K562 (cell line): ENCODE results near the gene OSBPL3. TPM values are rescaled to one million over a fixed set of nuclear protein-coding genes. Genes with fewer than 3 reads are reported as not detected.

ENCODE experiments used
- ATAC-seq: fragments of 200-7000 bp; cut with Tn5 transposase; 3 replicates; pipeline ENCODE4 v1.9.1; 2020; ENCODE audit warnings: moderate library complexity
- BruUV-seq: library from RNA; stranded (reverse); fragments of 400-500 nt; replicated peaks from 2 replicates; lab custom pipeline; 2021; lab: Mats Ljungman, UMichigan
- CTCF ChIA-PET: fragments of 300-600 bp; formaldehyde crosslinking; extraction: SDS; loops from one replicate; lab custom pipeline; 2021; ENCODE audit warnings: low intra/inter-chr PET ratio; lab: Yijun Ruan, JAX
- POLR2A ChIA-PET: fragments of 300-600, 350-650 bp; sonication (Branson Sonifier 250); formaldehyde crosslinking; extraction: SDS; loops from one replicate; lab custom pipeline; 2021; ENCODE audit warnings: antibody characterized with exemption, inconsistent platforms; lab: Yijun Ruan, JAX
- DNase-seq, 4 experiments: peaks; one replicate each; pipeline versions ENCODE4 v3.0.0 to v3.0.0-alpha.2; 2011 to 2018; ENCODE audit warnings: low spot score in 3 of 4, mixed read lengths in 3 of 4; ENCODE audit errors: extremely low read depth in 1 of 4
- FAIRE-seq: peaks from 2 replicates; lab custom pipeline; 2011; peaks lifted over from hg19 to GRCh38; lab: Jason Lieb, UNC
- H2AFZ ChIP-seq: 2 replicates; pipeline ENCODE4 v1.6.0; 2011; ENCODE audit warnings: low read depth, low read length, control low read depth, inconsistent platforms
- H3K27ac ChIP-seq: fragments of 200-600 bp; 3 replicates; pipeline ENCODE4 v1.8.0; 2011; ENCODE audit warnings: low read depth, mild to moderate bottlenecking, control low read depth, inconsistent platforms, low read length, moderate library complexity, mixed read lengths; ENCODE audit errors: extremely low read depth
- H3K27me3 ChIP-seq, 2 experiments: fragments of 300-600 bp in 1 of 2; 2 replicates in 1 of 2; 3 replicates in 1 of 2; pipeline versions ENCODE4 v1.6.0 to v1.8.0; 2011; ENCODE audit warnings: inconsistent platforms in 2 of 2, low read length in 2 of 2, mild to moderate bottlenecking in 1 of 2, mixed read lengths in 1 of 2, moderate library complexity in 1 of 2; ENCODE audit not compliant: control insufficient read depth in 2 of 2, insufficient read depth in 2 of 2
- H3K36me3 ChIP-seq: fragments of 300-600 bp; 3 replicates; pipeline ENCODE4 v1.8.0; 2011; ENCODE audit warnings: mild to moderate bottlenecking, low read length, inconsistent platforms; ENCODE audit not compliant: control insufficient read depth, insufficient read depth
- H3K4me1 ChIP-seq, 2 experiments: fragments of 200-600 bp in 1 of 2; replicated peaks in 1 of 2; 2 replicates in 1 of 2; 3 replicates in 1 of 2; pipeline versions ENCODE4 v1.5.1 to v1.8.0; 2011; ENCODE audit warnings: inconsistent platforms in 2 of 2, low read length in 2 of 2, mild to moderate bottlenecking in 1 of 2, mixed read lengths in 1 of 2, moderate library complexity in 1 of 2; ENCODE audit not compliant: control insufficient read depth in 2 of 2, insufficient read depth in 2 of 2
- H3K4me2 ChIP-seq: 2 replicates; pipeline ENCODE4 v1.6.1; 2011; ENCODE audit warnings: low read length, control low read depth, inconsistent platforms, mixed read lengths; ENCODE audit not compliant: insufficient read depth
- H3K4me3 ChIP-seq: fragments of 200-600 bp; sonication (generic), shearing (Covaris generic); 2 replicates; pipeline ENCODE4 v1.5.1; 2016; ENCODE audit warnings: control low read depth, inconsistent platforms
- H3K79me2 ChIP-seq: fragments of 200-600 bp; 3 replicates; pipeline ENCODE4 v1.8.0; 2011; ENCODE audit warnings: low read length, inconsistent platforms; ENCODE audit not compliant: control insufficient read depth, insufficient read depth
- H3K9ac ChIP-seq, 2 experiments: 2 replicates each; pipeline versions ENCODE4 v1.6.0 to v1.6.1; 2011; ENCODE audit warnings: low read depth in 2 of 2, low read length in 2 of 2, control low read depth in 1 of 2, inconsistent platforms in 1 of 2, mild to moderate bottlenecking in 1 of 2, mixed read lengths in 1 of 2; ENCODE audit not compliant: insufficient read depth in 1 of 2
- H3K9me1 ChIP-seq: one replicate; pipeline ENCODE4 v1.6.0; 2011; ENCODE audit warnings: inconsistent platforms, mild to moderate bottlenecking, low read length, moderate library complexity; ENCODE audit not compliant: control insufficient read depth, insufficient read depth
- H3K9me3 ChIP-seq: replicated peaks from 2 replicates; pipeline ENCODE4 v1.5.1; 2011; ENCODE audit warnings: low read depth, low read length, inconsistent platforms; ENCODE audit not compliant: control insufficient read depth, insufficient read depth
- H4K20me1 ChIP-seq: replicated peaks from 2 replicates; pipeline ENCODE4 v1.6.1; 2011; ENCODE audit warnings: low read length, inconsistent platforms, mixed read lengths; ENCODE audit not compliant: control insufficient read depth, insufficient read depth
- CBFA2T2 ChIP-seq: fragments of 450-650 bp; conservative IDR thresholded peaks from 2 replicates; pipeline ENCODE4 v1.6.1; 2017; ENCODE audit warnings: mild to moderate bottlenecking
- CBX5 ChIP-seq: IDR thresholded peaks from 2 replicates; pipeline ENCODE4 v1.6.1; 2014; ENCODE audit warnings: low read depth, borderline replicate concordance
- FIP1L1 ChIP-seq: fragments of 200-400 bp; formaldehyde crosslinking; IDR thresholded peaks from 2 replicates; pipeline ENCODE4 v1.6.1; 2018; ENCODE audit warnings: mild to moderate bottlenecking, low read depth, low read length; ENCODE audit not compliant: poor library complexity, severe bottlenecking
- GTF2F1 ChIP-seq: IDR thresholded peaks from 2 replicates; pipeline ENCODE4 v1.6.1; 2011; ENCODE audit warnings: low read depth, low read length, improper control_type of control experiment
- HNRNPH1 ChIP-seq: fragments of 200-400 bp; formaldehyde crosslinking; optimal IDR thresholded peaks from 2 replicates; pipeline ENCODE3; 2017; ENCODE audit warnings: low read depth, mild to moderate bottlenecking, low read length, moderate library complexity
- IRF9 ChIP-seq: fragments of 450-650 bp; IDR thresholded peaks from 2 replicates; pipeline ENCODE4 v1.6.1; 2016; ENCODE audit warnings: missing biosample characterization, missing genetic modification characterization
- NR4A1 ChIP-seq, 2 experiments: fragments of 250-450 bp in 1 of 2; fragments of 450-650 bp in 1 of 2; sonication (Bioruptor Pico) in 1 of 2; IDR thresholded peaks; 2 replicates each; pipeline versions ENCODE4 v1.4.0 to v1.6.1; 2016 to 2020; ENCODE audit warnings: mild to moderate bottlenecking in 2 of 2, missing compliant biosample characterization in 1 of 2, missing genetic modification characterization in 1 of 2, moderate library complexity in 1 of 2
- RAD21 ChIP-seq, 2 experiments: fragments of 250-450 bp in 1 of 2; fragments of 450-650 bp in 1 of 2; sonication (Bioruptor Pico) in 1 of 2; formaldehyde crosslinking in 1 of 2; IDR thresholded peaks in 1 of 2; conservative IDR thresholded peaks in 1 of 2; 2 replicates each; pipeline versions ENCODE4 v1.4.0 to v1.8.0; 2020 to 2022; ENCODE audit warnings: mild to moderate bottlenecking in 2 of 2, moderate library complexity in 1 of 2
- SMAD3 ChIP-seq: fragments of 450-650 bp; formaldehyde crosslinking; conservative IDR thresholded peaks from 2 replicates; pipeline ENCODE4 v1.4.0; 2020; ENCODE audit warnings: mild to moderate bottlenecking
- SNIP1 ChIP-seq: fragments of 450-650 bp; IDR thresholded peaks from 2 replicates; pipeline ENCODE4 v1.7.1; 2017; ENCODE audit warnings: low read depth, mild to moderate bottlenecking
- SRSF3 ChIP-seq: fragments of 200-400 bp; formaldehyde crosslinking; IDR thresholded peaks from 2 replicates; pipeline ENCODE4 v1.6.1; 2016; ENCODE audit warnings: mild to moderate bottlenecking, low read length, moderate library complexity; ENCODE audit not compliant: insufficient read depth
- TAF7 ChIP-seq: fragments of 450-650 bp; IDR thresholded peaks from 2 replicates; pipeline ENCODE4 v1.6.1; 2016; ENCODE audit warnings: missing genetic modification characterization, missing compliant biosample characterization
- TAF9B ChIP-seq: fragments of 450-650 bp; IDR thresholded peaks from 2 replicates; pipeline ENCODE4 v1.6.1; 2018; ENCODE audit warnings: mild to moderate bottlenecking; ENCODE audit not compliant: partially characterized antibody
- ZNF354B ChIP-seq: fragments of 250-450 bp; sonication (Bioruptor Pico); IDR thresholded peaks from 2 replicates; pipeline ENCODE4 v1.4.0; 2020
- ZNF668 ChIP-seq: fragments of 250-450 bp; sonication (Bioruptor Pico); IDR thresholded peaks from 2 replicates; pipeline ENCODE4 v1.8.0; 2022; ENCODE audit warnings: mild to moderate bottlenecking, inconsistent platforms
- WGBS: fragments of 100-300 bp; shearing (Covaris generic); methylation state at CpG from one replicate; pipeline ENCODE4 v1.1.6; 2016; ENCODE audit warnings: low coverage, mixed read lengths; ENCODE audit not compliant: insufficient coverage; ENCODE audit errors: missing lambda C conversion rate; 5-methylcytosine and 5-hydroxymethylcytosine counted together
- in situ Hi-C: fragments of 300-500 bp; cut with MboI; formaldehyde crosslinking; loops from 4 replicates; pipeline ENCODE4 v1.15.0; 2018; ENCODE audit warnings: inconsistent platforms, mixed read lengths
- intact Hi-C: fragments of 100-400 bp; cut with micrococcal nuclease; formaldehyde crosslinking; loops from 2 replicates; pipeline ENCODE4 v1.14.2; 2022
- polyA plus RNA-seq, 8 experiments: library from polyadenylated mRNA; depleted of rRNA in 4 of 8; stranded (reverse) in 5 of 8; unstranded in 3 of 8; fragments of >200 nt; fragmentation: Nextera tagmentation in 2 of 8; fragmentation: Illumina TruSeq in 1 of 8; extraction: Ambion mirVana in 2 of 8; extraction: Trizol in 1 of 8; gene quantifications; 2 replicates each; pipeline versions ENCODE4 v1.2.1 to v1.2.3, GENCODE V29; 2011 to 2014; ENCODE audit warnings: inconsistent platforms in 1 of 8, missing spikeins in 1 of 8
- total RNA-seq, 7 experiments: library from RNA; depleted of rRNA in 6 of 7; stranded (reverse); fragments of >200 nt in 6 of 7; fragmentation: Illumina TruSeq in 2 of 7; extraction: Trizol in 2 of 7; gene quantifications; 2 replicates each; pipeline versions ENCODE4 v1.2.1 to v1.2.3, GENCODE V29; 2011 to 2021; ENCODE audit warnings: low replicate concordance in 1 of 7

The OSBPL3 gene
- total and polyA plus RNA-seq, 9 of the 15 experiments (the other 6 are each of a cell fraction or from before 2014, with no cell fraction given) = 4.8 to 37.2 (median 26.5) TPM

- FAIRE-seq = no peak
Measured at GRCh38 chr7:24842029-24842428, 137.9 kb downstream of the OSBPL3 start.

More at GRCh38 chr7:24842029-24842428, 137.9 kb downstream of the OSBPL3 start:
- no peaks in the 10 kb centered on the region for H3K27me3 ChIP-seq
- H3K9me1 ChIP-seq = no peaks in the 10 kb centered on the region
- peaks cover 22% of the 10 kb centered on the region; the same call in 2 of the 3 replicates for H3K36me3 ChIP-seq
- H2AFZ ChIP-seq = no peak overlapping the region
- DNase-seq = no peak
- CTCF ChIA-PET = no interaction called here
- no peak overlapping the region for H3K4me3 ChIP-seq
- no peak for ATAC-seq
- no peak overlapping the region for H3K9ac ChIP-seq
- H3K79me2 ChIP-seq = no peaks in the 10 kb centered on the region
- no peaks in the 10 kb centered on the region for H3K9me3 ChIP-seq
- intact Hi-C loops (no loop called here), in situ Hi-C loops (no loop called here)
- no peaks in the 10 kb centered on the region for H3K4me1 ChIP-seq
- TF ChIP-seq GTF2F1 (no peak), CBX5 (no peak), TAF9B (no peak), IRF9 (no peak), ZNF668 (CRISPR knock-in tag) (no peak), NR4A1 (CRISPR knock-in tag; IDR thresholded peaks at IDR 0.05) (no peak), NR4A1 (tag; IDR thresholded peaks at IDR 0.05) (no peak), ZNF354B (CRISPR knock-in tag) (no peak), CBFA2T2 (no peak), SNIP1 (no peak), SRSF3 (no peak), HNRNPH1 (no peak), SMAD3 (no peak), RAD21 (CRISPR knock-in tag; conservative IDR thresholded peaks at IDR 0.05 in 1 of 2, IDR thresholded peaks at IDR 0.05 in 1 of 2) (no peak), FIP1L1 (no peak), TAF7 (tag) (no peak)
- H3K4me2 ChIP-seq = no peak overlapping the region
- no TSS peak for BruUV-seq
- WGBS = 52% methylated on average over 2 of the region's 2 CpGs
- H4K20me1 ChIP-seq = no peaks in the 10 kb centered on the region
- POLR2A ChIA-PET = interaction anchor here (0.7 to 1.1 kb wide), 3 partner anchors 12 to 20 kb away, joined by 3 to 5 read pairs (median 3); no protein-coding TSS in a partner anchor
- H3K27ac ChIP-seq = no peak overlapping the region
